ENCODE measurements around the gene DNAJB4. TPM values are rescaled to one million over a fixed set of nuclear protein-coding genes. Genes with fewer than 3 reads are reported as not detected.

Gene DNAJB4
- total RNA-seq, 2 donors from 2014 or later, result 41.0 to 59.8 TPM

- Histone ChIP-seq H3K27me3 (replicated peaks; ENCODE audit: insufficient read depth) (no peaks in the 10 kb centered on the region), H3K9me3 (no peaks in the 10 kb centered on the region), H3K27ac (no peak overlapping the region), H3K36me3 (no peaks in the 10 kb centered on the region), H3K4me1 (ENCODE audit: control insufficient read depth in 1 of 2, low read depth in 2 of 2) (peaks cover 0 to 4% of the 10 kb centered on the region in 2 donors), H3K4me3 (no peak overlapping the region)
- DNase-seq (ENCODE audit: low spot score) (no peak), ATAC-seq (ENCODE audit: insufficient number of reproducible peaks, low FRiP score, low read depth) (no peak)
- TF ChIP-seq, protein P1, sequence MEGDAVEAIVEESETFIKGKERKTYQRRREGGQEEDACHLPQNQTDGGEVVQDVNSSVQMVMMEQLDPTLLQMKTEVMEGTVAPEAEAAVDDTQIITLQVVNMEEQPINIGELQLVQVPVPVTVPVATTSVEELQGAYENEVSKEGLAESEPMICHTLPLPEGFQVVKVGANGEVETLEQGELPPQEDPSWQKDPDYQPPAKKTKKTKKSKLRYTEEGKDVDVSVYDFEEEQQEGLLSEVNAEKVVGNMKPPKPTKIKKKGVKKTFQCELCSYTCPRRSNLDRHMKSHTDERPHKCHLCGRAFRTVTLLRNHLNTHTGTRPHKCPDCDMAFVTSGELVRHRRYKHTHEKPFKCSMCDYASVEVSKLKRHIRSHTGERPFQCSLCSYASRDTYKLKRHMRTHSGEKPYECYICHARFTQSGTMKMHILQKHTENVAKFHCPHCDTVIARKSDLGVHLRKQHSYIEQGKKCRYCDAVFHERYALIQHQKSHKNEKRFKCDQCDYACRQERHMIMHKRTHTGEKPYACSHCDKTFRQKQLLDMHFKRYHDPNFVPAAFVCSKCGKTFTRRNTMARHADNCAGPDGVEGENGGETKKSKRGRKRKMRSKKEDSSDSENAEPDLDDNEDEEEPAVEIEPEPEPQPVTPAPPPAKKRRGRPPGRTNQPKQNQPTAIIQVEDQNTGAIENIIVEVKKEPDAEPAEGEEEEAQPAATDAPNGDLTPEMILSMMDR (IDR thresholded peaks at IDR 0.05), result no peak
Observed at GRCh38 chr1:78047631-78048030, 42.9 kb downstream of the DNAJB4 start.

GRCh38 chr1:78048446-78048845, 43.7 kb downstream of the DNAJB4 start:
- Histone ChIP-seq H3K4me3 (no peak overlapping the region), H3K4me1 (ENCODE audit: control insufficient read depth in 1 of 2, low read depth in 2 of 2) (peaks cover 0 to 4% of the 10 kb centered on the region in 2 donors)
- no peak for ATAC-seq (ENCODE audit: insufficient number of reproducible peaks, low FRiP score, low read depth)

DNA sequence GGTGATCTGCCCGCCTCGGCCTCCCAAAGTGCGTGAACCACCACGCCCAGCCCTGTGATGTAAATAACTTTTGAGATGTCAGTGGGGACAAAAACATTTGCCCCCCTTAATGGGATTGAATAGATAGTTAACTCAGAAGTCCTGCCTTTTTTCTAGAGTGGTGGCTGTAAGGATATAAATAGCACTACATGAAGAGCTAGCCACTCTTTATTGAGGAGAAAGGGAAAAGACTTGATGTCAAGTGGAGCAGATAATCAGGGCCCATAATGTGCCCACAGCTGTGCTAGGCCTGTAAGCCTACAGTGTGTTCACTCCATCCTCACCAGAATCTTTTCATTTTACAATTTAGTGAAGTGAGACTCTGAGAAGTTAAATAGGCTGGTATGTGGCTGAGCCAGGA, 44.7 kb downstream of the DNAJB4 start:
- no peaks in the 10 kb centered on the region for H3K9me3 ChIP-seq
- no peaks in the 10 kb centered on the region for H3K27me3 ChIP-seq (replicated peaks; ENCODE audit: insufficient read depth)
- DNase-seq (ENCODE audit: low spot score) (no peak), ATAC-seq (ENCODE audit: insufficient number of reproducible peaks, low FRiP score, low read depth) (no peak)
- H3K4me3 ChIP-seq, result no peak overlapping the region
- TF ChIP-seq, protein P1 (IDR thresholded peaks at IDR 0.05), result no peak
- no peaks in the 10 kb centered on the region for H3K36me3 ChIP-seq
- H3K4me1 ChIP-seq (ENCODE audit: control insufficient read depth in 1 of 2, low read depth in 2 of 2), result peaks cover 0 to 4% of the 10 kb centered on the region in 2 donors
- H3K27ac ChIP-seq, result no peak overlapping the region

More at GRCh38 chr1:78048446-78048845, 43.7 kb downstream of the DNAJB4 start:
- H3K27ac ChIP-seq, result no peak overlapping the region
- H3K9me3 ChIP-seq, result no peaks in the 10 kb centered on the region
- TF ChIP-seq, protein P1 (IDR thresholded peaks at IDR 0.05), result no peak
- DNase-seq (ENCODE audit: low spot score), result no peak
- no peaks in the 10 kb centered on the region for H3K36me3 ChIP-seq
- no peaks in the 10 kb centered on the region for H3K27me3 ChIP-seq (replicated peaks; ENCODE audit: insufficient read depth)

DNA sequence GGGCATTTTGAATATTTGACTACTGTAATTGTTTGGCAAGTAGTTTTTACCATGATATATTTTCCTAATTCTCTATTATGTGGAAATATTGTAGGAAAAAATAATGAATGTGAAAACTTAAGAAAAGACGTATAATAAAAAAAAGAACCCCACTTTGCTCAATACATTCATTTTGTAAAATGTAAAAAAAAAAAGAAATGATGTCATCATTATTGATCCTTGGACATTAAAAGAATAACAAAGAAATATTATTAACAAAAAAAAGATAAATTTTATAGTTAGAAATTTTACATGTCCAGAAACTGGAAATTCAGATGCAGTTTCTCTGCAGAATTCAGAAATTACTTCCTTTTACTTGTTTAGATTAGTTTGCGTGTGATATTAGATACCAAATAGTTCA, 46.3 kb downstream of the DNAJB4 start:
- no peak overlapping the region for H3K27ac ChIP-seq
- H3K27me3 ChIP-seq (replicated peaks; ENCODE audit: insufficient read depth), result no peaks in the 10 kb centered on the region
- DNase-seq (ENCODE audit: low spot score) (no peak), ATAC-seq (ENCODE audit: insufficient number of reproducible peaks, low FRiP score, low read depth) (no peak)
- TF ChIP-seq, protein P1 (IDR thresholded peaks at IDR 0.05), result no peak
- H3K4me1 ChIP-seq (ENCODE audit: control insufficient read depth in 1 of 2, low read depth in 2 of 2), result no peaks in the 10 kb centered on the region
- H3K9me3 ChIP-seq, result no peaks in the 10 kb centered on the region
- no peaks in the 10 kb centered on the region for H3K36me3 ChIP-seq
- H3K4me3 ChIP-seq, result no peak overlapping the region

DNA sequence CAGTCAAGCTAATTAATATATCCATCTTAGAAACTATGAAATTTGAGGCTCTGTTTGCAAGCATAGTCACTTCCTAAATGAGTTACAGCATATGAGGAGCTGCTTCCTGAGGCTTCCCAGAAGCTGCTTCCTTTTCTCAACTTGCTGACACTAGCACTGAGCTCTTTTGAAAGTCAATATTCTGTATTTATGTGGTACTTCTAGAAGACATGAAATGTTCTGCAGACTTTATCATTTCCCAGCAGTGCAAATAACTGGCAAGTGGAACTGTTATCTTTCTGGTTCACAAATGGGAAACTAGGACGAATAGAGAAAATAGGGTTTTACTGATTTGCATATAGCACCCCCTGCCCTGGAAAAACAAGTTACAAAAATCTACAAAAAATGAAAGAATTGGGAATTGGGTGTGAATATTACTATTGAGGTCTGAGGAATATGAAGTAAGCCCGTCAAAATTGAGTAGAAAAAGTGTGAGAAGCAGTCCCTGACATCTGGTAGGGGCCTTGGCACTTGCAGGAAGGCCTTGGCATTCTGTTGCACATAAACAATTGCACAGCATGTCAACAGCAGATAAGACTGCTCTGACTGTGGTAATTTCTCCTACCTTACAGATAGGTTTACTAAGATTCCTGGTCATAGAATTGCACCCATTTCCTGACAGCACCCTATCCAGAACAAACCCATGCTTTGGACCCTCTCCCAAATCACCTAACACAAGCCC, 48.1 kb downstream of the DNAJB4 start:
- TF ChIP-seq, protein P1 (IDR thresholded peaks at IDR 0.05), result no peak
- Histone ChIP-seq H3K36me3 (no peaks in the 10 kb centered on the region), H3K4me1 (ENCODE audit: control insufficient read depth in 1 of 2, low read depth in 2 of 2) (peaks cover 0 to 2% of the 10 kb centered on the region in 2 donors), H3K27ac (no peak overlapping the region), H3K4me3 (no peak overlapping the region), H3K27me3 (replicated peaks; ENCODE audit: insufficient read depth) (no peaks in the 10 kb centered on the region), H3K9me3 (no peaks in the 10 kb centered on the region)
- ATAC-seq (ENCODE audit: insufficient number of reproducible peaks, low FRiP score, low read depth) (no peak), DNase-seq (ENCODE audit: low spot score) (no peak)
